ENCODE results near the gene ZFP1. TPM values are rescaled to one million over a fixed set of nuclear protein-coding genes. Genes with fewer than 3 reads are reported as not detected.

The ZFP1 gene
- total and polyA plus RNA-seq, 2 experiments from 2014 or later: 4.8 to 12.5 TPM

GRCh38 chr16:75202069-75202590 lies 53.8 kb downstream of the ZFP1 start:
- Histone ChIP-seq H3K79me2 (replicated peaks; ENCODE audit: insufficient read depth) (no peaks in the 10 kb centered on the region), H3K4me3 (no peak overlapping the region), H2AFZ (peak overlapping the region; percentile 47; the same call in 1 of the 2 replicates), H4K20me1 (replicated peaks; ENCODE audit: insufficient read depth) (no peaks in the 10 kb centered on the region), H3K4me1 (ENCODE audit: insufficient read depth) (peaks cover 8% of the 10 kb centered on the region; the same call in 1 of the 2 replicates), H3K36me3 (ENCODE audit: insufficient read depth) (no peaks in the 10 kb centered on the region), H3K27me3 (ENCODE audit: insufficient read depth) (no peaks in the 10 kb centered on the region), H3K9me2 (ENCODE audit: insufficient read depth) (no peaks in the 10 kb centered on the region), H3K27ac (ENCODE audit: low read depth) (no peak overlapping the region), H3K4me2 (no peak overlapping the region), H3F3A (replicated peaks; ENCODE audit: low read depth) (0 out of 2 replicates have a peak, but pooled peaks cover 7% of the 10 kb centered on the region)
- Mint-ChIP-seq H3K9me3 (no peaks in the 10 kb centered on the region), H3K27ac (no peak overlapping the region), H3K27me3 (ENCODE audit: insufficient read depth, low read depth, poor library complexity) (peaks cover 18% of the 10 kb centered on the region), H3K36me3 (ENCODE audit: low read depth) (no peaks in the 10 kb centered on the region), H3K4me1 (peaks cover 19% of the 10 kb centered on the region), H3K4me3 (no peak overlapping the region)
- DNase-seq (ENCODE audit: low spot score): no peak
- no peak for ATAC-seq
- TF ChIP-seq NANOG (IDR thresholded peaks at IDR 0.05; ENCODE audit: borderline replicate concordance) (no peak), CTCF (conservative IDR thresholded peaks at IDR 0.05; ENCODE audit: low read depth in 2 of 2) (no peak), ZNF331 (CRISPR knock-in tag; IDR thresholded peaks at IDR 0.05; ENCODE audit: low read depth) (no peak), EZH2 (IDR thresholded peaks at IDR 0.05; ENCODE audit: low read depth, unreplicated experiment) (no peak), ZNF462 (CRISPR knock-in tag; IDR thresholded peaks at IDR 0.05) (no peak)
